GM12878 (cell line): ENCODE data around the gene EVI2B. TPM values are rescaled to one million over a fixed set of nuclear protein-coding genes. Genes with fewer than 3 reads are reported as not detected.

Experiments used
- ATAC-seq: fragments of 200-7000 bp; cut with Tn5 transposase; 3 replicates; pipeline ENCODE4 v1.9.1; 2020; ENCODE audit warnings: mild to moderate bottlenecking, moderate library complexity
- BruUV-seq: library from RNA; stranded (reverse); fragments of 400-500 nt; replicated peaks from 2 replicates; lab custom pipeline; 2021; lab: Mats Ljungman, UMichigan
- CTCF ChIA-PET: fragments of 300-600 bp; sonication (Branson Sonifier 250); formaldehyde crosslinking; extraction: SDS; loops from one replicate; lab custom pipeline; 2021; ENCODE audit warnings: inconsistent platforms; lab: Yijun Ruan, JAX
- POLR2A ChIA-PET: fragments of 350-600 bp; formaldehyde crosslinking; extraction: SDS; loops from one replicate; lab custom pipeline; 2021; ENCODE audit warnings: inconsistent platforms; lab: Charles Lee
- RAD21 ChIA-PET: fragments of 300-600 bp; sonication (Branson Sonifier 250); formaldehyde crosslinking; loops from one replicate; lab custom pipeline; 2023; ENCODE audit warnings: antibody characterized with exemption; ENCODE audit not compliant: unreplicated experiment; lab: Charles Lee
- SMC1A ChIA-PET: fragments of 300-600 bp; sonication (Branson Sonifier 250); formaldehyde crosslinking; loops from one replicate; lab custom pipeline; 2023; ENCODE audit not compliant: unreplicated experiment, uncharacterized antibody; lab: Charles Lee
- DNase-seq: peaks from one replicate; pipeline ENCODE4 v3.0.0-alpha.2; 2011; ENCODE audit warnings: low read depth, low spot score
- FAIRE-seq: peaks from 3 replicates; lab custom pipeline; 2011; peaks lifted over from hg19 to GRCh38; lab: Jason Lieb, UNC
- H2AFZ ChIP-seq: 2 replicates; pipeline ENCODE4 v1.6.0; 2011; ENCODE audit warnings: low read depth, low read length, control low read depth; ENCODE audit not compliant: control insufficient read depth
- H3K27ac ChIP-seq: 2 replicates; pipeline ENCODE4 v1.5.1; 2011; ENCODE audit warnings: control low read depth; ENCODE audit not compliant: control insufficient read depth, insufficient read depth
- H3K27me3 ChIP-seq, 2 experiments: replicated peaks in 1 of 2; 2 replicates each; pipeline versions ENCODE4 v1.6.0 to v1.6.1; 2011; ENCODE audit warnings: low read length in 1 of 2; ENCODE audit not compliant: control insufficient read depth in 2 of 2, insufficient read depth in 2 of 2
- H3K36me3 ChIP-seq, 2 experiments: 2 replicates each; pipeline ENCODE4 v1.5.1; 2011; ENCODE audit warnings: low read length in 1 of 2; ENCODE audit not compliant: control insufficient read depth in 2 of 2, insufficient read depth in 2 of 2
- H3K4me1 ChIP-seq: 2 replicates; pipeline ENCODE4 v1.6.1; 2011; ENCODE audit warnings: mild to moderate bottlenecking, low read length, moderate library complexity, mixed read lengths; ENCODE audit not compliant: control insufficient read depth, insufficient read depth
- H3K4me2 ChIP-seq: 2 replicates; pipeline ENCODE4 v1.6.0; 2011; ENCODE audit warnings: control low read depth; ENCODE audit not compliant: control insufficient read depth, insufficient read depth
- H3K4me3 ChIP-seq: fragments of 200-600 bp; sonication (generic); 2 replicates; pipeline ENCODE4 v1.5.1; 2016
- H3K79me2 ChIP-seq: 2 replicates; pipeline ENCODE4 v1.6.0; 2011; ENCODE audit warnings: low read length; ENCODE audit not compliant: control insufficient read depth, insufficient read depth
- H3K9ac ChIP-seq: 2 replicates; pipeline ENCODE4 v1.8.0; 2011; ENCODE audit warnings: low read length, control low read depth, mixed read lengths; ENCODE audit not compliant: control insufficient read depth, insufficient read depth
- H3K9me3 ChIP-seq: replicated peaks from 3 replicates; pipeline ENCODE4 v1.5.1; 2011; ENCODE audit warnings: mild to moderate bottlenecking, low read length; ENCODE audit not compliant: control insufficient read depth, insufficient read depth
- H4K20me1 ChIP-seq: 2 replicates; pipeline ENCODE4 v1.6.0; 2011; ENCODE audit not compliant: control insufficient read depth, insufficient read depth
- ATF2 ChIP-seq: IDR thresholded peaks from 2 replicates; pipeline ENCODE4 v1.6.1; 2012; ENCODE audit warnings: low read length, inconsistent platforms
- ATF7 ChIP-seq: fragments of 450-650 bp; IDR thresholded peaks from 2 replicates; pipeline ENCODE4 v1.6.1; 2016; ENCODE audit warnings: low read depth, mild to moderate bottlenecking
- BHLHE40 ChIP-seq, 2 experiments: fragments of 450-650 bp in 1 of 2; IDR thresholded peaks; 2 replicates each; pipeline ENCODE4 v1.6.1; 2011 to 2017; ENCODE audit warnings: low read depth in 2 of 2, borderline replicate concordance in 1 of 2, improper control_type of control experiment in 1 of 2, low read length in 1 of 2, mild to moderate bottlenecking in 1 of 2
- FOXM1 ChIP-seq: IDR thresholded peaks from 2 replicates; pipeline ENCODE4 v1.6.1; 2012; ENCODE audit warnings: low read depth, mild to moderate bottlenecking, inconsistent platforms, low read length, moderate library complexity
- HSF1 ChIP-seq: fragments of 150-350 bp; IDR thresholded peaks from 2 replicates; pipeline ENCODE4 v1.6.1; 2014; ENCODE audit warnings: mild to moderate bottlenecking, low read depth, low read length
- NBN ChIP-seq: fragments of 450-650 bp; IDR thresholded peaks from 2 replicates; pipeline ENCODE4 v1.6.1; 2016
- RELB ChIP-seq: fragments of 450-650 bp; IDR thresholded peaks from 2 replicates; pipeline ENCODE4 v1.6.1; 2017; ENCODE audit warnings: low read depth, mild to moderate bottlenecking, moderate library complexity
- RUNX3 ChIP-seq: IDR thresholded peaks from 2 replicates; pipeline ENCODE4 v1.6.1; 2012; ENCODE audit warnings: low read length, inconsistent platforms
- SKIL ChIP-seq: fragments of 450-650 bp; IDR thresholded peaks from 2 replicates; pipeline ENCODE4 v1.6.1; 2017; ENCODE audit warnings: mild to moderate bottlenecking, low read depth, inconsistent platforms; ENCODE audit not compliant: poor library complexity, severe bottlenecking
- SREBF1 ChIP-seq: IDR thresholded peaks from 2 replicates; pipeline ENCODE4 v1.6.1; 2012; ENCODE audit warnings: mild to moderate bottlenecking, low read length
- SRF ChIP-seq, 2 experiments: IDR thresholded peaks; 2 replicates each; pipeline ENCODE4 v1.6.1; 2011; ENCODE audit warnings: low read depth in 2 of 2, low read length in 2 of 2, mild to moderate bottlenecking in 1 of 2, moderate library complexity in 1 of 2
- ZNF687 ChIP-seq: fragments of 450-650 bp; IDR thresholded peaks from 2 replicates; pipeline ENCODE4 v1.6.1; 2017; ENCODE audit warnings: mild to moderate bottlenecking, moderate library complexity
- WGBS: methylation state at CpG from one replicate; pipeline ENCODE4 v1.1.6; 2016; ENCODE audit warnings: low lambda C conversion rate; ENCODE audit not compliant: insufficient replicate concordance, insufficient coverage; ENCODE audit errors: missing lambda C conversion rate; 5-methylcytosine and 5-hydroxymethylcytosine counted together
- in situ Hi-C: fragments of 300-500 bp; cut with MboI; formaldehyde crosslinking; loops from 9 replicates; pipeline ENCODE4 v1.14.3; 2018; ENCODE audit warnings: mixed read lengths
- intact Hi-C: fragments of 100-400 bp; cut with micrococcal nuclease; formaldehyde crosslinking; loops from one replicate; pipeline ENCODE4 v1.14.2; 2022; ENCODE audit not compliant: unreplicated experiment
- polyA plus RNA-seq, 11 experiments: library from polyadenylated mRNA; depleted of rRNA in 4 of 11; unstranded in 6 of 11; stranded (reverse) in 5 of 11; fragments of >200 nt; fragmentation: Nextera tagmentation in 4 of 11; fragmentation: Illumina TruSeq in 1 of 11; extraction: Ambion mirVana in 4 of 11; extraction: Trizol in 1 of 11; gene quantifications; 1 replicate in 1 of 11; 2 replicates in 10 of 11; pipeline versions ENCODE4 v1.2.1 to v1.2.3, GENCODE V29; 2011 to 2016; ENCODE audit warnings: inconsistent platforms in 2 of 11, missing spikeins in 2 of 11, low read depth in 1 of 11
- total RNA-seq, 4 experiments: library from RNA; depleted of rRNA in 3 of 4; stranded (reverse); fragments of >200 nt in 3 of 4; fragmentation: Illumina TruSeq in 1 of 4; extraction: Trizol in 1 of 4; gene quantifications; 2 replicates each; pipeline versions ENCODE4 v1.2.1 to v1.2.3, GENCODE V29; 2013 to 2021

EVI2B gene
- total and polyA plus RNA-seq, 10 of the 15 experiments (the other 5 are each of a cell fraction or from before 2014, with no cell fraction given) = 26.2 to 195 (median 52.0) TPM

- FAIRE-seq (peak; percentile 75), DNase-seq (peak; percentile 69), ATAC-seq (peak; percentile 74)
- CTCF ChIA-PET = interaction anchor here (0.7 to 3.5 kb wide), 2 partner anchors 9 to 12 kb away, joined by 3 to 21 read pairs; no protein-coding TSS in a partner anchor
- peak within 1 kb of the TSS; percentile 95 for H3K27ac ChIP-seq
- H3K4me1 ChIP-seq = peaks cover 4% of the 10 kb centered on the region; the same call in 1 of the 2 replicates
- no TSS peak for BruUV-seq
- H3K4me3 ChIP-seq = peak within 1 kb of the TSS; percentile 65
- no peaks in the 10 kb centered on the region for H3K36me3 ChIP-seq
- no peaks in the 10 kb centered on the region for H3K9me3 ChIP-seq
- H4K20me1 ChIP-seq = no peaks in the 10 kb centered on the region
- H3K79me2 ChIP-seq = peaks cover 49% of the 10 kb centered on the region
- intact Hi-C loops (no loop called here), in situ Hi-C loops (no loop called here)
- H3K9ac ChIP-seq = peak within 1 kb of the TSS; percentile 54
- SMC1A ChIA-PET = interaction anchor here (0.8 to 9.5 kb wide), 5 partner anchors 8 to 71 kb away, joined by 3 to 101 read pairs (median 7); no protein-coding TSS in a partner anchor
- no peaks in the 10 kb centered on the region for H3K27me3 ChIP-seq
- POLR2A ChIA-PET = interaction anchor here (0.6 to 1.2 kb wide), 4 partner anchors 10 to 72 kb away, joined by 3 to 7 read pairs (median 4); no protein-coding TSS in a partner anchor
- WGBS = 0% methylated on average over 3 of the region's 3 CpGs
- no peak within 1 kb of the TSS for H2AFZ ChIP-seq
- peak within 1 kb of the TSS; percentile 88 for H3K4me2 ChIP-seq
- RAD21 ChIA-PET = interaction anchor here (0.6 to 1.9 kb wide), 2 partner anchors 8 to 35 kb away, joined by 3 to 6 read pairs; partner anchors contain the start of gene EVI2B
- TF ChIP-seq ZNF687 (peak; percentile 49; the same call in 1 of the 2 replicates), ATF2 (peak; percentile 52; the same call in 1 of the 2 replicates), ATF7 (peak; percentile 71), SKIL (peak; percentile 12), SRF (IDR thresholded peaks at IDR 0.05; ENCODE audit: low read depth in 2 of 2, low read length in 2 of 2) (no peak), SREBF1 (no peak), RUNX3 (peak; percentile 93), RELB (peak; percentile 53; the same call in 1 of the 2 replicates), BHLHE40 (IDR thresholded peaks at IDR 0.05; ENCODE audit: borderline replicate concordance in 1 of 2, low read depth in 2 of 2, low read length in 1 of 2) (peak in 1 of 2 experiments; percentile 23; a peak in 1 of 4 replicates), FOXM1 (peak; percentile 40; the same call in 1 of the 2 replicates), HSF1 (no peak), NBN (0 out of 2 replicates have a peak, but pooled peaks have one; percentile 28)
Measured at GRCh38 chr17:31321481-31321880, 7.6 kb upstream of the EVI2B start, which contains the start of gene EVI2A. Gene EVI2A, minus strand, starts transcription at chr17:31321622. Its CDS starts 2,609 bp downstream, at chr17:31319013.
